K562 (cell line): ENCODE data around the gene TTC9B. TPM values are rescaled to one million over a fixed set of nuclear protein-coding genes. Genes with fewer than 3 reads are reported as not detected.

Source experiments
- ATAC-seq: fragments of 200-7000 bp; cut with Tn5 transposase; 3 replicates; pipeline ENCODE4 v1.9.1; 2020; ENCODE audit warnings: moderate library complexity
- BruUV-seq: library from RNA; stranded (reverse); fragments of 400-500 nt; replicated peaks from 2 replicates; lab custom pipeline; 2021; lab: Mats Ljungman, UMichigan
- CTCF ChIA-PET: fragments of 300-600 bp; formaldehyde crosslinking; extraction: SDS; loops from one replicate; lab custom pipeline; 2021; ENCODE audit warnings: low intra/inter-chr PET ratio; lab: Yijun Ruan, JAX
- POLR2A ChIA-PET: fragments of 300-600, 350-650 bp; sonication (Branson Sonifier 250); formaldehyde crosslinking; extraction: SDS; loops from one replicate; lab custom pipeline; 2021; ENCODE audit warnings: antibody characterized with exemption, inconsistent platforms; lab: Yijun Ruan, JAX
- DNase-seq, 4 experiments: peaks; one replicate each; pipeline versions ENCODE4 v3.0.0 to v3.0.0-alpha.2; 2011 to 2018; ENCODE audit warnings: low spot score in 3 of 4, mixed read lengths in 3 of 4; ENCODE audit errors: extremely low read depth in 1 of 4
- FAIRE-seq: peaks from 2 replicates; lab custom pipeline; 2011; peaks lifted over from hg19 to GRCh38; lab: Jason Lieb, UNC
- H2AFZ ChIP-seq: 2 replicates; pipeline ENCODE4 v1.6.0; 2011; ENCODE audit warnings: low read depth, low read length, control low read depth, inconsistent platforms
- H3K27ac ChIP-seq: fragments of 200-600 bp; 3 replicates; pipeline ENCODE4 v1.8.0; 2011; ENCODE audit warnings: low read depth, mild to moderate bottlenecking, control low read depth, inconsistent platforms, low read length, moderate library complexity, mixed read lengths; ENCODE audit errors: extremely low read depth
- H3K27me3 ChIP-seq, 2 experiments: fragments of 300-600 bp in 1 of 2; 2 replicates in 1 of 2; 3 replicates in 1 of 2; pipeline versions ENCODE4 v1.6.0 to v1.8.0; 2011; ENCODE audit warnings: inconsistent platforms in 2 of 2, low read length in 2 of 2, mild to moderate bottlenecking in 1 of 2, mixed read lengths in 1 of 2, moderate library complexity in 1 of 2; ENCODE audit not compliant: control insufficient read depth in 2 of 2, insufficient read depth in 2 of 2
- H3K36me3 ChIP-seq: fragments of 300-600 bp; 3 replicates; pipeline ENCODE4 v1.8.0; 2011; ENCODE audit warnings: mild to moderate bottlenecking, low read length, inconsistent platforms; ENCODE audit not compliant: control insufficient read depth, insufficient read depth
- H3K4me1 ChIP-seq, 2 experiments: fragments of 200-600 bp in 1 of 2; replicated peaks in 1 of 2; 2 replicates in 1 of 2; 3 replicates in 1 of 2; pipeline versions ENCODE4 v1.5.1 to v1.8.0; 2011; ENCODE audit warnings: inconsistent platforms in 2 of 2, low read length in 2 of 2, mild to moderate bottlenecking in 1 of 2, mixed read lengths in 1 of 2, moderate library complexity in 1 of 2; ENCODE audit not compliant: control insufficient read depth in 2 of 2, insufficient read depth in 2 of 2
- H3K4me2 ChIP-seq: 2 replicates; pipeline ENCODE4 v1.6.1; 2011; ENCODE audit warnings: low read length, control low read depth, inconsistent platforms, mixed read lengths; ENCODE audit not compliant: insufficient read depth
- H3K4me3 ChIP-seq: fragments of 200-600 bp; sonication (generic), shearing (Covaris generic); 2 replicates; pipeline ENCODE4 v1.5.1; 2016; ENCODE audit warnings: control low read depth, inconsistent platforms
- H3K79me2 ChIP-seq: fragments of 200-600 bp; 3 replicates; pipeline ENCODE4 v1.8.0; 2011; ENCODE audit warnings: low read length, inconsistent platforms; ENCODE audit not compliant: control insufficient read depth, insufficient read depth
- H3K9ac ChIP-seq, 2 experiments: 2 replicates each; pipeline versions ENCODE4 v1.6.0 to v1.6.1; 2011; ENCODE audit warnings: low read depth in 2 of 2, low read length in 2 of 2, control low read depth in 1 of 2, inconsistent platforms in 1 of 2, mild to moderate bottlenecking in 1 of 2, mixed read lengths in 1 of 2; ENCODE audit not compliant: insufficient read depth in 1 of 2
- H3K9me1 ChIP-seq: one replicate; pipeline ENCODE4 v1.6.0; 2011; ENCODE audit warnings: inconsistent platforms, mild to moderate bottlenecking, low read length, moderate library complexity; ENCODE audit not compliant: control insufficient read depth, insufficient read depth
- H3K9me3 ChIP-seq: replicated peaks from 2 replicates; pipeline ENCODE4 v1.5.1; 2011; ENCODE audit warnings: low read depth, low read length, inconsistent platforms; ENCODE audit not compliant: control insufficient read depth, insufficient read depth
- H4K20me1 ChIP-seq: replicated peaks from 2 replicates; pipeline ENCODE4 v1.6.1; 2011; ENCODE audit warnings: low read length, inconsistent platforms, mixed read lengths; ENCODE audit not compliant: control insufficient read depth, insufficient read depth
- NEUROD1 ChIP-seq: fragments of 150-350 bp; IDR thresholded peaks from 2 replicates; pipeline ENCODE4 v1.6.1; 2014; ENCODE audit warnings: borderline replicate concordance, low read length, low read depth; ENCODE audit not compliant: partially characterized antibody
- NFIX ChIP-seq: fragments of 250-450 bp; sonication (Bioruptor Pico); IDR thresholded peaks from 2 replicates; pipeline ENCODE4 v1.4.0; 2020; ENCODE audit warnings: low read depth, mild to moderate bottlenecking, moderate library complexity
- ZBTB33 ChIP-seq: sonication (generic); formaldehyde crosslinking; IDR thresholded peaks from 2 replicates; pipeline ENCODE4 v1.8.1; 2023; ENCODE audit warnings: mild to moderate bottlenecking, missing genetic modification reagents
- WGBS: fragments of 100-300 bp; shearing (Covaris generic); methylation state at CpG from one replicate; pipeline ENCODE4 v1.1.6; 2016; ENCODE audit warnings: low coverage, mixed read lengths; ENCODE audit not compliant: insufficient coverage; ENCODE audit errors: missing lambda C conversion rate; 5-methylcytosine and 5-hydroxymethylcytosine counted together
- in situ Hi-C: fragments of 300-500 bp; cut with MboI; formaldehyde crosslinking; loops from 4 replicates; pipeline ENCODE4 v1.15.0; 2018; ENCODE audit warnings: inconsistent platforms, mixed read lengths
- intact Hi-C: fragments of 100-400 bp; cut with micrococcal nuclease; formaldehyde crosslinking; loops from 2 replicates; pipeline ENCODE4 v1.14.2; 2022
- polyA plus RNA-seq, 8 experiments: library from polyadenylated mRNA; depleted of rRNA in 4 of 8; stranded (reverse) in 5 of 8; unstranded in 3 of 8; fragments of >200 nt; fragmentation: Nextera tagmentation in 2 of 8; fragmentation: Illumina TruSeq in 1 of 8; extraction: Ambion mirVana in 2 of 8; extraction: Trizol in 1 of 8; gene quantifications; 2 replicates each; pipeline versions ENCODE4 v1.2.1 to v1.2.3, GENCODE V29; 2011 to 2014; ENCODE audit warnings: inconsistent platforms in 1 of 8, missing spikeins in 1 of 8
- total RNA-seq, 7 experiments: library from RNA; depleted of rRNA in 6 of 7; stranded (reverse); fragments of >200 nt in 6 of 7; fragmentation: Illumina TruSeq in 2 of 7; extraction: Trizol in 2 of 7; gene quantifications; 2 replicates each; pipeline versions ENCODE4 v1.2.1 to v1.2.3, GENCODE V29; 2011 to 2021; ENCODE audit warnings: low replicate concordance in 1 of 7
- TF ChIP-seq, protein P1 (sequence below): fragments of 250-450 bp; sonication (Bioruptor Pico); IDR thresholded peaks from 2 replicates; pipeline ENCODE4 v1.8.0; 2021; ENCODE audit warnings: moderate library complexity, mild to moderate bottlenecking, inconsistent platforms

Gene TTC9B
- total and polyA plus RNA-seq, 9 of the 15 experiments (the other 6 are each of a cell fraction or from before 2014, with no cell fraction given) = 0.06 to 0.14 TPM; not detected in 7

DNA sequence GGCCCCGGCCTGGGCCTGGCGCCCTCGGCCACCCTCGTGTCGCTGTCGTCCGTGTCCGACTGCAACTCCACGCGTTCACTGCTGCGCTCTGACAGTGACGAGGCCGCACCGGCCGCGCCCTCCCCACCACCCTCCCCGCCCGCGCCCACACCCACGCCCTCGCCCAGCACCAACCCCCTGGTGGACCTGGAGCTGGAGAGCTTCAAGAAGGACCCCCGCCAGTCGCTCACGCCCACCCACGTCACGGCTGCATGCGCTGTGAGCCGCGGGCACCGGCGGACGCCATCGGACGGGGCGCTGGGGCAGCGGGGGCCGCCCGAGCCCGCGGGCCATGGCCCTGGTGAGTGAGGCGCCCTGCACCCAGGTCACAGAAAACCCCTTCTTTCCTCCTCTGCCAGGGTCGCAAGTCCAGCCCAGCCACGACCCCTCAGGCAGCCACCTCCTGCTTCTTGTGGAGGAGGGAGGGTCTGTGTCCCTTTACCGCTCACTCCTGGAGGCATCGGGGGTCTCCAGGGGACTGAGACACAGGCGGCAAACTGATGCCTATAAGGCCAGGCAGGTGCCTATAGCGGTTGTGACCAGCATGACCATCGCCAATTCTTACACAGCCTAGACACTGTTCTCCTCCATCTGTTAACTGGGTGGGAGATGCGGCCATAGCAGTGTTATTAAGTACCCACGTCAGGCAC is 4.2 kb downstream of the TTC9B start:
- no peak overlapping the region for H3K4me2 ChIP-seq
- ATAC-seq (no peak), FAIRE-seq (no peak)
- no TSS peak for BruUV-seq
- H3K27ac ChIP-seq = no peak overlapping the region
- WGBS = 84% methylated on average over 20 of the region's 50 CpGs
- in situ Hi-C loops = no loop called here
- H3K9me1 ChIP-seq = no peaks in the 10 kb centered on the region
- H3K27me3 ChIP-seq = peaks cover 6 to 9% of the 10 kb centered on the region in 2 experiments; a peak in 2 of 5 replicates
- no peaks in the 10 kb centered on the region for H3K79me2 ChIP-seq
- POLR2A ChIA-PET = interaction anchor here (0.6 to 0.7 kb wide), 2 partner anchors 26 to 101 kb away, joined by 3 to 4 read pairs; no protein-coding TSS in a partner anchor
- peaks cover 6 to 35% of the 10 kb centered on the region in 2 experiments; a peak in 4 of 5 replicates for H3K4me1 ChIP-seq
- CTCF ChIA-PET = no interaction called here
- 0 out of 2 replicates have a peak, but pooled peaks have one; percentile 1 for TF ChIP-seq ZBTB33 (CRISPR knock-in tag)
- no peak for TF ChIP-seq NEUROD1
- no peak for TF ChIP-seq NFIX
- TF ChIP-seq, protein P1, sequence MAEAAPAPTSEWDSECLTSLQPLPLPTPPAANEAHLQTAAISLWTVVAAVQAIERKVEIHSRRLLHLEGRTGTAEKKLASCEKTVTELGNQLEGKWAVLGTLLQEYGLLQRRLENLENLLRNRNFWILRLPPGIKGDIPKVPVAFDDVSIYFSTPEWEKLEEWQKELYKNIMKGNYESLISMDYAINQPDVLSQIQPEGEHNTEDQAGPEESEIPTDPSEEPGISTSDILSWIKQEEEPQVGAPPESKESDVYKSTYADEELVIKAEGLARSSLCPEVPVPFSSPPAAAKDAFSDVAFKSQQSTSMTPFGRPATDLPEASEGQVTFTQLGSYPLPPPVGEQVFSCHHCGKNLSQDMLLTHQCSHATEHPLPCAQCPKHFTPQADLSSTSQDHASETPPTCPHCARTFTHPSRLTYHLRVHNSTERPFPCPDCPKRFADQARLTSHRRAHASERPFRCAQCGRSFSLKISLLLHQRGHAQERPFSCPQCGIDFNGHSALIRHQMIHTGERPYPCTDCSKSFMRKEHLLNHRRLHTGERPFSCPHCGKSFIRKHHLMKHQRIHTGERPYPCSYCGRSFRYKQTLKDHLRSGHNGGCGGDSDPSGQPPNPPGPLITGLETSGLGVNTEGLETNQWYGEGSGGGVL (CRISPR knock-in tag) = no peak
- TF ChIP-seq, all 486 proteins: peak for 1
- no peak overlapping the region for H3K9ac ChIP-seq
- H3K4me3 ChIP-seq = no peak overlapping the region
- DNase-seq = no peak
- H3K36me3 ChIP-seq = no peaks in the 10 kb centered on the region
- no peak overlapping the region for H2AFZ ChIP-seq
- no peaks in the 10 kb centered on the region for H3K9me3 ChIP-seq
- peaks cover 5% of the 10 kb centered on the region; the same call in 1 of the 2 replicates for H4K20me1 ChIP-seq
- intact Hi-C loops = no loop called here
